Upper lobe of left lung (tissue), 4 donors: ENCODE results near the gene NGEF.

ENCODE experiments used
- POLR2A ChIP-seq, 4 donors: fragments of 450-650 bp; IDR thresholded peaks; one replicate each; pipeline ENCODE4 v1.5.1; 2016 to 2017; ENCODE audit warnings: antibody characterized with exemption in 4 of 4, mild to moderate bottlenecking in 2 of 4
- TF ChIP-seq, protein P1 (sequence below), 6 experiments: fragments of 450-650 bp in 4 of 6; fragments of 200-600 bp in 2 of 6; sonication (generic) in 2 of 6; IDR thresholded peaks; one replicate each; pipeline ENCODE4 v1.5.1; 2016 to 2019; ENCODE audit warnings: antibody characterized with exemption in 6 of 6

DNA sequence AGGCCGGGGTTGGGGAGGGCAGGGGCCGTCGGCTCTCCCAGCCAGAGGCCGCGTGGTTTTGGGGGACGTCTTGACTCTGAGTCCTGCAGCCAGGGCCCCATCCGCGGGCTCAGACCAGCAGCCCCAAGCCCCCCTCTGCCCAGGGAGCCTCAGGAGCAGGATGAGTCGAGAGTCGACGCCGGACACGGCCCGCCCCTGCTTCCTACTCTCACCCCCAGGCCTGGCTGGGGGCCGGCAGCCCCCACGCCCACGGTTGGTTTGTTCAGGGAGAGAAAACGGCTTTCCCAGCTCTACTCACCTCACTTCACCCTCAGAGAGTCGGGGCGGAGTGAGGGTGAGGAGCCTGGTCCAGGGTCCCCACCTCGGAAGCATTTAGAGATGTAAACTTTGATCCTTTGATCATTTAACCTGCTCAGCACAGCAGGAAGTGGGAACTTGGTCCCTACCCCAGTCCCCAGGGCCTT lies 136.0 kb downstream of the NGEF start:
- TF ChIP-seq, protein P1, sequence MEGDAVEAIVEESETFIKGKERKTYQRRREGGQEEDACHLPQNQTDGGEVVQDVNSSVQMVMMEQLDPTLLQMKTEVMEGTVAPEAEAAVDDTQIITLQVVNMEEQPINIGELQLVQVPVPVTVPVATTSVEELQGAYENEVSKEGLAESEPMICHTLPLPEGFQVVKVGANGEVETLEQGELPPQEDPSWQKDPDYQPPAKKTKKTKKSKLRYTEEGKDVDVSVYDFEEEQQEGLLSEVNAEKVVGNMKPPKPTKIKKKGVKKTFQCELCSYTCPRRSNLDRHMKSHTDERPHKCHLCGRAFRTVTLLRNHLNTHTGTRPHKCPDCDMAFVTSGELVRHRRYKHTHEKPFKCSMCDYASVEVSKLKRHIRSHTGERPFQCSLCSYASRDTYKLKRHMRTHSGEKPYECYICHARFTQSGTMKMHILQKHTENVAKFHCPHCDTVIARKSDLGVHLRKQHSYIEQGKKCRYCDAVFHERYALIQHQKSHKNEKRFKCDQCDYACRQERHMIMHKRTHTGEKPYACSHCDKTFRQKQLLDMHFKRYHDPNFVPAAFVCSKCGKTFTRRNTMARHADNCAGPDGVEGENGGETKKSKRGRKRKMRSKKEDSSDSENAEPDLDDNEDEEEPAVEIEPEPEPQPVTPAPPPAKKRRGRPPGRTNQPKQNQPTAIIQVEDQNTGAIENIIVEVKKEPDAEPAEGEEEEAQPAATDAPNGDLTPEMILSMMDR (IDR thresholded peaks at IDR 0.05) = no peak
- no peak for TF ChIP-seq POLR2A (IDR thresholded peaks at IDR 0.05)
